SU-DHL-6 (cell line): ENCODE results near the gene CCDC141.

Source experiments
- H2AFZ ChIP-seq: fragments of 200-600 bp; sonication (generic); 2 replicates; pipeline ENCODE4 v1.6.1; 2014; ENCODE audit warnings: low read depth, mild to moderate bottlenecking, moderate library complexity, mixed read lengths, antibody characterized with exemption, low read length; ENCODE audit not compliant: severe bottlenecking
- H3F3A ChIP-seq: fragments of 200-600 bp; shearing (Covaris generic); 2 replicates; pipeline ENCODE4 v1.6.0; 2016; ENCODE audit warnings: antibody characterized with exemption, mild to moderate bottlenecking; ENCODE audit not compliant: insufficient read depth
- H3K27ac ChIP-seq: fragments of 200-600 bp; sonication (generic); 2 replicates; pipeline ENCODE4 v1.5.1; 2016; ENCODE audit warnings: low read depth, mild to moderate bottlenecking, low read length, moderate library complexity, mixed read lengths
- H3K27me3 ChIP-seq: fragments of 200-600 bp; sonication (generic), shearing (Covaris generic); 2 replicates; pipeline ENCODE4 v1.6.0; 2014; ENCODE audit warnings: mild to moderate bottlenecking, low read length
- H3K36me3 ChIP-seq: fragments of 200-600 bp; sonication (generic); 2 replicates; pipeline ENCODE4 v1.6.1; 2014; ENCODE audit warnings: mild to moderate bottlenecking, low read length, mixed read lengths
- H3K4me2 ChIP-seq: fragments of 300-600, 200-600 bp; shearing (Covaris generic), sonication (generic); 2 replicates; pipeline ENCODE4 v1.6.0; 2014; ENCODE audit warnings: low read length, low read depth, mild to moderate bottlenecking; ENCODE audit not compliant: poor library complexity, severe bottlenecking
- H3K4me3 ChIP-seq: fragments of 200-600 bp; sonication (generic); 2 replicates; pipeline ENCODE4 v1.5.1; 2014; ENCODE audit warnings: antibody characterized with exemption, low read length, mild to moderate bottlenecking, mixed read lengths; ENCODE audit not compliant: insufficient read depth, poor library complexity, severe bottlenecking
- H3K79me2 ChIP-seq: fragments of 200-600 bp; sonication (generic); 2 replicates; pipeline ENCODE4 v1.6.1; 2014; ENCODE audit warnings: mild to moderate bottlenecking, low read length, moderate library complexity; ENCODE audit not compliant: insufficient read depth
- H3K9ac ChIP-seq: fragments of 200-600 bp; sonication (generic); 2 replicates; pipeline ENCODE4 v1.7.0; 2014; ENCODE audit warnings: mild to moderate bottlenecking, low read length
- H3K9me2 ChIP-seq: fragments of 200-600 bp; sonication (generic); replicated peaks from 2 replicates; pipeline ENCODE4 v1.6.1; 2014; ENCODE audit warnings: low read length; ENCODE audit not compliant: insufficient read depth
- H3K9me3 ChIP-seq: fragments of 200-600 bp; sonication (generic); 2 replicates; pipeline ENCODE4 v1.6.1; 2014; ENCODE audit warnings: low read length, mixed read lengths; ENCODE audit not compliant: insufficient read depth
- H4K20me1 ChIP-seq: fragments of 200-600 bp; sonication (generic); 2 replicates; pipeline ENCODE4 v1.6.1; 2014; ENCODE audit warnings: low read depth, mild to moderate bottlenecking, antibody characterized with exemption, low read length, moderate library complexity, mixed read lengths
- EZH2phosphoT487 ChIP-seq: fragments of 200-600 bp; sonication (generic), shearing (Covaris generic); conservative IDR thresholded peaks from 2 replicates; pipeline ENCODE4 v1.6.1; 2018; ENCODE audit warnings: mild to moderate bottlenecking, antibody characterized with exemption, low read length, moderate library complexity, mixed read lengths
- TF ChIP-seq, protein P1 (sequence below): fragments of 200-600 bp; sonication (generic); IDR thresholded peaks from one replicate; pipeline ENCODE4 v1.5.1; 2017; ENCODE audit warnings: antibody characterized with exemption, mild to moderate bottlenecking, low read length, moderate library complexity; ENCODE audit not compliant: insufficient read depth, poor library complexity, severe bottlenecking

The CCDC141 gene

DNA sequence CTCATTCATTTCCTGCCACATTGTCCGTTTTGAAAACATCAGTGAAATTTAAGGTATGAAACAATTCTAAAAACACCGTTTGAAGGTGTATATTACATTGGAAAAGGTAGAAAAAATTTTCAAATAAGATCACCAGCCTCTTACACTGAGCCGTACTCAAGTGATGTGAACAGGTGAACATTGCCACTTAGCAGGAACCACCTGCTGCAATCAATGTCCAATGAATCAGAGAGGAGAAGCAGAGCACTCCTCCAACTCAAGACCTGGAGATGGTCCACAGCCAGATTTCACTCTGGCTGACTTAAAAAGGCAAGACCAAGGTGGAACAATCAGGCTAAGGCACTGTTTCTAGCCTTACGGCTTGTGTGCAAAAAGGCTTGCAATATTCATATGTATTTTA lies 132.4 kb downstream of the CCDC141 start:
- H3K27ac ChIP-seq: no peak overlapping the region
- no peak overlapping the region for H3K4me3 ChIP-seq

DNA sequence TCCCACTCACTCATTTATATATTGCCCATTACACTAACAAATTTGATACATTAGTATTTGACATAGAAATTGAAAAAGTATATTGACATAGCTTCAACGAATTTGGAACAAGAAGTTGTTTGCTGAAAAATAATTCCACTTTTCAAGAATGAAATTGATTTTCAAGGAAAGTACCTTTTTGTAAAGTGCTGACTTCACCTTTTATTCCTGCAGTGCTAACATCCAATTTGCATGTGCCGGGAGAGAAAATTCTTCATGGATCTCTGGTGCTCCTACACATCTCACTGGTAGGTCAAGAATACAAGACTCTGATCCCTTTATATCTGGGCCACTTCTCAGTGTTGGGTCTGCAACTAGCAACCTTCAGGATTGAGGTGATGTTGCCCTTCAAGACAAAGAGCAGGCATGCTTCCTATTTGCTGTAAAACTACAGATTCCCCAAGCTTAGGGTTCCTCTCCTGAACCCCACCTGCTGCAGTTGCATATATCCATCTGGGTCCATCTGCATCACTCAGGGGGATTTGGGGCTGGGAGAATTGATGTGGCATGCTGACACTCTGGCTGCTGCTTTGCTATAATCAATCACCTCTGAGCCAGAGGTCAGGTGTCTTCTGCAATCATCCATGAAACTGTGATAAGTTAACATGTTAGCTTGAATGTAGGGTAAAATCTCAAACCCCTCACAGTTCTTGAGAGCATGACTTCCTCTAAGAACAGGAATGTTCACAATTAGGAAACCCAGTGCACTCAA lies 134.3 kb downstream of the CCDC141 start:
- Histone ChIP-seq H3K27ac (no peak overlapping the region), H3F3A (no peaks in the 10 kb centered on the region), H2AFZ (no peak overlapping the region), H3K9me3 (no peaks in the 10 kb centered on the region), H3K4me3 (no peak overlapping the region), H4K20me1 (no peaks in the 10 kb centered on the region), H3K27me3 (no peaks in the 10 kb centered on the region), H3K79me2 (no peaks in the 10 kb centered on the region), H3K4me2 (no peak overlapping the region), H3K9me2 (no peaks in the 10 kb centered on the region), H3K36me3 (no peaks in the 10 kb centered on the region), H3K9ac (no peak overlapping the region)
- TF ChIP-seq, protein P1, sequence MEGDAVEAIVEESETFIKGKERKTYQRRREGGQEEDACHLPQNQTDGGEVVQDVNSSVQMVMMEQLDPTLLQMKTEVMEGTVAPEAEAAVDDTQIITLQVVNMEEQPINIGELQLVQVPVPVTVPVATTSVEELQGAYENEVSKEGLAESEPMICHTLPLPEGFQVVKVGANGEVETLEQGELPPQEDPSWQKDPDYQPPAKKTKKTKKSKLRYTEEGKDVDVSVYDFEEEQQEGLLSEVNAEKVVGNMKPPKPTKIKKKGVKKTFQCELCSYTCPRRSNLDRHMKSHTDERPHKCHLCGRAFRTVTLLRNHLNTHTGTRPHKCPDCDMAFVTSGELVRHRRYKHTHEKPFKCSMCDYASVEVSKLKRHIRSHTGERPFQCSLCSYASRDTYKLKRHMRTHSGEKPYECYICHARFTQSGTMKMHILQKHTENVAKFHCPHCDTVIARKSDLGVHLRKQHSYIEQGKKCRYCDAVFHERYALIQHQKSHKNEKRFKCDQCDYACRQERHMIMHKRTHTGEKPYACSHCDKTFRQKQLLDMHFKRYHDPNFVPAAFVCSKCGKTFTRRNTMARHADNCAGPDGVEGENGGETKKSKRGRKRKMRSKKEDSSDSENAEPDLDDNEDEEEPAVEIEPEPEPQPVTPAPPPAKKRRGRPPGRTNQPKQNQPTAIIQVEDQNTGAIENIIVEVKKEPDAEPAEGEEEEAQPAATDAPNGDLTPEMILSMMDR: no peak
- no peak for TF ChIP-seq EZH2phosphoT487

More for the DNA sequence above, 132.4 kb downstream of the CCDC141 start:
- Histone ChIP-seq H3K9me2 (no peaks in the 10 kb centered on the region), H3K9me3 (no peaks in the 10 kb centered on the region), H3K79me2 (no peaks in the 10 kb centered on the region), H3F3A (no peaks in the 10 kb centered on the region), H3K27me3 (no peaks in the 10 kb centered on the region), H3K4me2 (no peak overlapping the region), H2AFZ (no peak overlapping the region), H3K36me3 (no peaks in the 10 kb centered on the region), H4K20me1 (no peaks in the 10 kb centered on the region), H3K9ac (no peak overlapping the region)
- no peak for TF ChIP-seq EZH2phosphoT487
- TF ChIP-seq, protein P1: no peak

DNA sequence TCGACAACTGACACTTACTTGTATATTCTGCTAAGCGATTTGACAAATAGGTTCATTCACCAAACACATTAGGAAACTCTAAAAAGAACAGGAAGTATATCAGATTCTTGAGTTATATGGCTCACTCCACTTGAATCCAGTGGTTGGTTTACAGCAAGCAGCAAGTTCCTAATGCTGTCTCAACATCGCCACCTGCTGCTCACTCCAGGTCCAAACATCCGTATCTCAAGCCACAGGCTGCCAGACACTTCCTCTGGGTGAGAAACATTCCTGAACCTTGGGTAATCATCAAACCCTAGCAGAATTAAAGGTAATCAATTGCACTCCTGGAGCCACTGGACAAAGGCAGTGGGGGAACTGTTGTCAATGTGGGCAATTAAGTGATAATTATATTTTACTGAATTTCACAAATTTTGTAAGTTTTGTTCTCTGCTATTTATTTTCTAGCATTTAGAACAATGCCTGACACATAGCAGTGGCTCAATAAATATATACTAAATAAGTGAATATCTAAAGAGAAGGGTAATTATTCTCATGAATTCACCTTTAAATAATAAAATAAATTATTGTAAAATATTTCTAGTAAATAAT lies 135.6 kb downstream of the CCDC141 start:
- no peak for TF ChIP-seq EZH2phosphoT487
- TF ChIP-seq, protein P1: peak; percentile 67
- H2AFZ ChIP-seq: no peak overlapping the region
- no peaks in the 10 kb centered on the region for H4K20me1 ChIP-seq
- no peak overlapping the region for H3K27ac ChIP-seq
- H3K79me2 ChIP-seq: no peaks in the 10 kb centered on the region
- H3K27me3 ChIP-seq: no peaks in the 10 kb centered on the region
- no peaks in the 10 kb centered on the region for H3K9me2 ChIP-seq
- H3K36me3 ChIP-seq: no peaks in the 10 kb centered on the region
- no peaks in the 10 kb centered on the region for H3F3A ChIP-seq
- no peak overlapping the region for H3K9ac ChIP-seq
- no peak overlapping the region for H3K4me2 ChIP-seq
- H3K4me3 ChIP-seq: no peak overlapping the region
- H3K9me3 ChIP-seq: no peaks in the 10 kb centered on the region
